NCI-H345 treated with DMSO at 0.1 percent for 48 hours (cell line): ENCODE data around the gene SELENOS.

Experiments used
- DNase-seq: peaks from one replicate; lab custom pipeline; 2025; ENCODE audit not compliant: unreplicated experiment; lab: John Stamatoyannopoulos, UW

SELENOS gene

GRCh38 chr15:101277943-101278564 is 769 bp upstream of the SELENOS start:
- DNase-seq = no peak

- DNase-seq = no peak
These were observed 716 bp downstream of the SELENOS start for GRCh38 chr15:101276501-101277037.

GRCh38 chr15:101275018-101275417 is 2.3 kb downstream of the SELENOS start:
- DNase-seq = no peak

- no peak for DNase-seq
These were observed 3.8 kb downstream of the SELENOS start for GRCh38 chr15:101273534-101273933.

GRCh38 chr15:101272584-101272983 is 4.7 kb downstream of the SELENOS start:
- DNase-seq = no peak

- no peak for DNase-seq
These were observed 7.6 kb downstream of the SELENOS start for GRCh38 chr15:101269479-101270223.

GRCh38 chr15:101267320-101268104 is 9.8 kb downstream of the SELENOS start:
- DNase-seq = no peak

- no peak for DNase-seq
These were observed 10.5 kb downstream of the SELENOS start for GRCh38 chr15:101266787-101267186.

GRCh38 chr15:101266034-101266433 is 11.3 kb downstream of the SELENOS start:
- DNase-seq = no peak

- no peak for DNase-seq
These were observed 12.2 kb downstream of the SELENOS start for GRCh38 chr15:101264911-101265641.

GRCh38 chr15:101264011-101264410 is 13.3 kb downstream of the SELENOS start:
- DNase-seq = no peak

GRCh38 chr15:101262551-101262950 is 14.7 kb downstream of the SELENOS start:
- no peak for DNase-seq

GRCh38 chr15:101258238-101259144 is 18.8 kb downstream of the SELENOS start:
- peak; percentile 35 for DNase-seq

GRCh38 chr15:101256757-101257156 is 20.5 kb downstream of the SELENOS start:
- no peak for DNase-seq

GRCh38 chr15:101255615-101256241 is 21.6 kb downstream of the SELENOS start:
- DNase-seq = no peak

- DNase-seq = no peak
These were observed 22.3 kb downstream of the SELENOS start for GRCh38 chr15:101255051-101255395.

- no peak for DNase-seq
These were observed 22.9 kb downstream of the SELENOS start for GRCh38 chr15:101254157-101255050.

- DNase-seq = no peak
These were observed 24.4 kb downstream of the SELENOS start for GRCh38 chr15:101252836-101253235.
